Stimulated activated CD8-positive, alpha-beta memory T cell treated with anti-CD3 and anti-CD28 coated beads, Interleukin-12 subunit alpha, Interleukin-12 subunit beta, amount 100 ng/mL, for 1 hour (primary cell): Measurements from ENCODE around the gene SMARCAL1.

Experiments
- DNase-seq: peaks from one replicate; pipeline ENCODE4 v3.0.0-alpha.2; 2020; ENCODE audit warnings: low read depth

SMARCAL1 gene

GRCh38 chr2:216477283-216478035 lies 65.2 kb downstream of the SMARCAL1 start:
- DNase-seq: no peak

GRCh38 chr2:216478151-216478550 lies 65.9 kb downstream of the SMARCAL1 start:
- no peak for DNase-seq

GRCh38 chr2:216478791-216479190 lies 66.5 kb downstream of the SMARCAL1 start:
- no peak for DNase-seq

- no peak for DNase-seq
Measured at GRCh38 chr2:216480221-216480620, 67.9 kb downstream of the SMARCAL1 start.

GRCh38 chr2:216482640-216483039 lies 70.4 kb downstream of the SMARCAL1 start:
- DNase-seq: no peak

GRCh38 chr2:216485237-216485636 lies 73.0 kb downstream of the SMARCAL1 start:
- DNase-seq: no peak

- no peak for DNase-seq
Measured at GRCh38 chr2:216485745-216486144, 73.5 kb downstream of the SMARCAL1 start.

- no peak for DNase-seq
Measured at GRCh38 chr2:216486271-216486670, 74.0 kb downstream of the SMARCAL1 start.

GRCh38 chr2:216486708-216487107 lies 74.4 kb downstream of the SMARCAL1 start:
- DNase-seq: no peak

GRCh38 chr2:216490061-216490460 lies 77.8 kb downstream of the SMARCAL1 start:
- no peak for DNase-seq

- no peak for DNase-seq
Measured at GRCh38 chr2:216491793-216492596, 79.7 kb downstream of the SMARCAL1 start.

- no peak for DNase-seq
Measured at GRCh38 chr2:216492597-216493333, 80.5 kb downstream of the SMARCAL1 start.

GRCh38 chr2:216493334-216493685 lies 81.0 kb downstream of the SMARCAL1 start:
- DNase-seq: no peak

- no peak for DNase-seq
Measured at GRCh38 chr2:216495656-216496055, 83.4 kb downstream of the SMARCAL1 start.

GRCh38 chr2:216497382-216498069 lies 85.2 kb downstream of the SMARCAL1 start:
- DNase-seq: no peak

- no peak for DNase-seq
Measured at GRCh38 chr2:216498070-216498378, 85.7 kb downstream of the SMARCAL1 start.

- peak; percentile 87 for DNase-seq
Measured at GRCh38 chr2:216498379-216499352, 86.4 kb downstream of the SMARCAL1 start, which contains the start of gene RPL37A. Gene RPL37A (plus strand): TSS chr2:216498844. CDS start chr2:216498875, 31 bp downstream.

- no peak for DNase-seq
Measured at GRCh38 chr2:216499641-216500218, 87.4 kb downstream of the SMARCAL1 start.

GRCh38 chr2:216500572-216500971 lies 88.3 kb downstream of the SMARCAL1 start:
- DNase-seq: no peak

GRCh38 chr2:216501854-216502253 lies 89.6 kb downstream of the SMARCAL1 start:
- DNase-seq: no peak
